Measurements from ENCODE around the gene SNX17.
"Not testable (repeated sequence)": the region's sequence is repeated elsewhere in the genome, so short reads cannot be mapped to it uniquely, and the experiment has no call there.

SNX17 gene

GRCh38 chr2:27370026-27370815 is at the start of gene SNX17, which contains the start of gene EIF2B4:
Gene SNX17 (plus strand): TSS chr2:27370616. CDS start chr2:27370744, 128 bp downstream.
Gene EIF2B4 (minus strand): TSS chr2:27370338. CDS start chr2:27370314, 24 bp downstream.
- DNase-seq (ENCODE audit: low spot score): peak; percentile 97

- peak; percentile 97 for DNase-seq (ENCODE audit: low spot score)
Measured at GRCh38 chr2:27320958-27321543, 49.4 kb upstream of the SNX17 start.

DNA sequence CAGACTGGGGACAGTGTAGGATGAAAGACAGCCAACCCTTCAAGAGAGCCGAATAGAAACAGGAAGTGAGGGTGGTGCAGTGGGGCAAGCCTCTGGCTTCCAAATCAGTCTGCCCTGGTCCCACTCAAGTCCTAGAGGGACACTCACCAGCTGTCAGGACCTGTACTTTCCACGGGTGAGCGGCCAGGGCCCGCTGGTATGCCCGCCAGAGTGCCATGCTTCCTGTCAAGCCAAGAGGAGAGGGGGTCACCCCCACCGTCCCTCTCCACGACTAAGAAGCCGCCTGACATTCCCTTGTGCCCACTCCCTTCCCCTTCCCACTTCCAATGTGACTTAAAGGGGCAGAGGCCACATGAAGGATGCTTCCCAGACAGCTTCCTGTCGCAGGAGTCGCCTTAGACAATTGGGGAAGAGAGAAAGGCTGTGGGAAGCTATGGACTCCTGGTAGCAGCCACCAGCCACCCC is 48.1 kb upstream of the SNX17 start:
- DNase-seq (ENCODE audit: low spot score): peak; percentile 59

GRCh38 chr2:27322766-27323595 is 47.4 kb upstream of the SNX17 start, which contains the start of gene MPV17:
Gene MPV17 (minus strand): TSS chr2:27323097. CDS start chr2:27322517, 580 bp downstream.
- peak; percentile 84 for DNase-seq (ENCODE audit: low spot score)

GRCh38 chr2:27323596-27324285 is 46.7 kb upstream of the SNX17 start:
- peak; percentile 10 for DNase-seq (ENCODE audit: low spot score)

GRCh38 chr2:27324720-27325119 is 45.7 kb upstream of the SNX17 start:
- DNase-seq (ENCODE audit: low spot score): no peak

DNA sequence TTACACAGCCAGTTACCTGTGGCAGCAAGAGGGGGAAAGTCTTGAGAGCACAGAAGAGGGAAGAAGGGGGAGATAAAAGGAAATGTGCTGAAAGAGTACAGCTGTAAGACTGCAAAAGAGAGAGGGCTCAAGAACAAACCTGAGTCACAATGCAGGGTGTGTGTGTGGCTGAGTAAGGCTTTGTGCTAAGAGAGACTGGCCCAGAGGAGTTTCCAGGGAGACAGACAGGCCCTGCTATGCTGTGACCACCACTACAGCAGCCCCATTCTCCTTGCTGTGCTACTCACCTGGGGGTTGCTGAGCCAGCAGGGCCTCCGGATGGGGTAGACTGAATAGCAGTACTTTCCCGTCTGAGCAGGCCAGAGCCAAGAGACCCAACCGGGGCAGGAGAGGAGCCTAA is 35.1 kb upstream of the SNX17 start:
- no peak for DNase-seq (ENCODE audit: low spot score)

DNA sequence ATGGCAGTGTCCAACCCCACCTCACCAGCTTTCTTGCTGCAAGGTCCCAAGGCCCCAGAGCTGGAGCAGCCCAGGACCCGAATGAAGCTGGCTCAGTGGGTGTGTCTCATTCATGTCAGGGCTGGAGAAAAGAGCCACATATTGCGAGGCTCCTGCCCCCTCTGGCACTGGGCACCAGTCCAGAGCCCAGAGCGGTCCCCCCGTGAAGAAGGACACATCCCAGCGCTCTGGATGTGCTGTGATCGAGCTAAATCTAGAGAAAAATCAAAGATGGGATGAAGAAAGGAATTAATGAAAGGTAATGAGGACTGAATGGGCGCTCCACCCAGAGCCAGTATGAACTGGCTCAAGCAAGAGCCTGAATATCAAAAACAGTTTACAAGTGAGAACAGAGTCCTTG is 34.2 kb upstream of the SNX17 start:
- DNase-seq (ENCODE audit: low spot score): no peak

DNA sequence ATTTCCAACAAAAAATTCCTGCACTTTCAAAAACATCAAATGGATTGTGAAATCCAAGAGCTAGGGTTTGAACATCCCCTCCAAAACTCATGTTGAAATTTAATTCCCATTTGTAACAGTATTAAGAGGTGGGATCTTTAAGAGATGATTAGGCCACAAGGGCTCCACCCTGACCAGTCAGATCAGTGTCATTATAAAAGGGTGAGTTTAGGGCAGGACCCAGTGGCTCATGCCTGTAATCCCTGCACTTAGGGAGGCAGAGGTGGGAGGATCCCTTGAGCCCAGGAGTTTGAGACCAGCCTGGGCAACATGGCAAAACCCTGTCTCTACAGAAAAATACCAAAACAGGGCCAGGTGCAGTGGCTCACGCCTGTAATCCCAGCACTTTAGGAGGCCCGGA is 22.8 kb upstream of the SNX17 start:
- no peak for DNase-seq (ENCODE audit: low spot score)

DNA sequence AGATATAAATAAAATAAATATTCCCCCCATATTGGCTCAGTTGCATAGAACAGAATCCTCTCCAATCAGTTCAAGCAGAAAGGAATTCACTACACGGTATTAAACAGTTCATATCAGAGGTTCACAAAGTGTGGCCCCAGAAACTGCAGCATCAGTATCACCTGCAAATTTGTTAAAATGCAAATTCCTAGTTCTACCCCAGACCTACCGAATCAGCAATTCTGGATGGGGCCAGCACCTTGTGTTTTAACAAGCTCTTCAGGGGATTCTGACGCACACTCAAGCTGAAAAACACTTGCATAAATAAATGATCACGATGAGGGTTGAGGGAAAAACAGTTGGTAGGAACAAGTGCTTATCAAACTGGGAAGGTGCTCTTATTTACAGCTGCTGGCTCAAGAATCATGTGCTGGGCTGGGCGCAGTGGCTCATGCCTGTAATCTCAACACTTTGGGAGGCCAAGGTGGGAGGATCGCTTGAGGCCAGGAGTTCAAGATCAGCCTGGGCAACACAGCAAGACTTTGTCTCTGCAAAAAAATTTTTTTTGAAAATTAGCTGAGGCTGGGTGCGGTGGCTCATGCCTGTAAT is 20.2 kb upstream of the SNX17 start:
- no peak for DNase-seq (ENCODE audit: low spot score)

- no peak for DNase-seq (ENCODE audit: low spot score)
Measured at GRCh38 chr2:27351802-27352598, 18.4 kb upstream of the SNX17 start.

GRCh38 chr2:27353386-27353761 is 17.0 kb upstream of the SNX17 start:
- DNase-seq (ENCODE audit: low spot score): not testable (repeated sequence)

DNA sequence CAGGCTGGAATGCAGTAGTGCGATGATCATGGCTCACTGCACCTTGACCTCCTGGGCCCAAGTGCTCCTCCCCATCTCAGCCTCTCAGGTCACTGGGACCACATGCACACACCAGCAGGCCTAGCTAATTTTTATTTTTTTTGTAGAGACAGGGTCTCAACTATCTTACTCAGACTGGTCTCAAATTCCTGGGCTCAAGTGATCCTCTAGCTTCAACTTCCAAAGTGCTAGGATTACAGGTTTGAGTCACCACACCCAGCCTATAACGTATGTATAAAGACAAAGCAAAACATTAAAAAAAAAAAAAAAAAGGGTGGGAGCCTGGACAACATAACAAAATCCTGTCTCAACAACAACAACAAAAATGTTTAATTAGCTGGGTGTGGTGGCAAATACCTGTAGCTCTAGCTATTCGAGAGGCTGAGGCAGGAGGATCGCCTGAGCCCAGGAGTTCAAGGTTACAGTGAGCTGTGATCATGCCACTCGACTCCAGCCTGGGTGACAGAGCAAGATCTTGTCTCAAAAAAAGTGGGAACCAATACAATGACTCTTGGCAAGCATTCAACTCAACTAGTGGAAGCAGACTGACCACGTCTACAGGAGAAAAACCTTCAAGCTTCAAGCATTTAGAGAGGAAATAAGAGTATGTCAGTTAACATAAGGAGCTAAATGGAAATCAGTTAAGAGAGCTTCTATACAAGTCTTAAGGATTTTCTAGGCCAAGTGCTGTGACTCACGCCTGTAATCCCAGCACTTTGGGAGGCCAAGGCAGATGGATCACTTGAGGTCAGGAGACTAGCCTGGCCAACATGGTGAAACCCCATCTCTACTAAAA is 16.4 kb upstream of the SNX17 start:
- no peak for DNase-seq (ENCODE audit: low spot score)

GRCh38 chr2:27354597-27354927 is 15.9 kb upstream of the SNX17 start:
- no peak for DNase-seq (ENCODE audit: low spot score)

DNA sequence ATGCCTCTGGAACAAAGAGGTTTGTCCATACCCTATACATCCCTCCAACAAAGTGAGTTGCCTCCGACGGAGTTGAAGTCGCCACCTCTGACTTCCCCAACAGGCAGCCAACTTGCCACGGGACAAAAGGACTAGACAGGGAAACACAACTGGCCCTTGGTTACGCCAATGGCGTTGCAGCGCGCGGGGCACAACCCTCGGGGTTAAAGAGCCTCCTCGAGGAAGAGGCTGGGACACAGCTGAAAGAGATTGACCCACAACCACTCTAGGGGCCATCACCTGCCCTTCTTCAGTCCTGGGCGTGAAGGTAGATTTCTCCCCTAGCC is 14.4 kb upstream of the SNX17 start:
- peak; percentile 74 for DNase-seq (ENCODE audit: low spot score)

DNA sequence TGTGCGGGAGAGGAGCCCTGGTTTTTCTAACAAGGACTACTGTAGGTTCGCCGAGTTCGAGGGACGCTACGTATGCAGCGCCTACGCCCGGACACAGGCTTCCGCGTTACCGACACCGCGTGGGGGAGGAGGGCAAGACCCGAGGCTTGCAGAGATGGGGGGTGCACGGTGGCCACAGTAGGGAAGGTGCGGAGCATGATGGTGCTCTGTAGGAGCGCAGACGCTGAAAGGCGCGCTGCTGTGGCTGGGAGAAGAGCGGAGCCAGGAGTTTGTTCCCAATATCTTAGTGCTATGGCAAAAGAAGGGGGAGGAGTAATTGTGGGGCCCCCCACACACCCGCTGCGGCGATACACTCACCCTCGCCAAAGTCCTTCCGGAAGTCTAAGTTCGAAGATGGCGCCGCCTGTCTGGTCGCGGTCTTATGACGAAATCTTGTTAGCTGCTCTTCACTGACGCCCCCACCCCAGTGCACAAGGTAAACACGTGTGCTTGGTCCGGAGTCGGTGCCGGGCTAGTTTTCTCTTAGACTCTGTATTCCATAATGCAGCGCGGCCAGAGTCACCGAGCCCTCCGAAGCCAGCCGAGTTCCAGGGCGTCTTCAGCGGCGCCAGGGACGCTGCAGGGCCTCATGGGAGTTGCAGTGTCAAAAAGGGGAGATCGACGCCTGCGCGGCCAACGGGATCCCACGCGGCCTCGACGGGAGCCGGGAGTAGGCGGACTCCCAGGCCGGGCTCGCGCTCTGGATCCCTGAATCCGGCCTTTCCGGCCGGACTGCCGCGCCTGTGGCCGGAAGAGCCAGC is 13.8 kb upstream of the SNX17 start, which contains the start of gene GTF3C2:
TSS of gene GTF3C2 (minus strand) at position 383 of the 800 bp plus-strand sequence. CDS start 13,210 bp downstream, outside the sequence.
- peak; percentile 96 for DNase-seq (ENCODE audit: low spot score)

DNA sequence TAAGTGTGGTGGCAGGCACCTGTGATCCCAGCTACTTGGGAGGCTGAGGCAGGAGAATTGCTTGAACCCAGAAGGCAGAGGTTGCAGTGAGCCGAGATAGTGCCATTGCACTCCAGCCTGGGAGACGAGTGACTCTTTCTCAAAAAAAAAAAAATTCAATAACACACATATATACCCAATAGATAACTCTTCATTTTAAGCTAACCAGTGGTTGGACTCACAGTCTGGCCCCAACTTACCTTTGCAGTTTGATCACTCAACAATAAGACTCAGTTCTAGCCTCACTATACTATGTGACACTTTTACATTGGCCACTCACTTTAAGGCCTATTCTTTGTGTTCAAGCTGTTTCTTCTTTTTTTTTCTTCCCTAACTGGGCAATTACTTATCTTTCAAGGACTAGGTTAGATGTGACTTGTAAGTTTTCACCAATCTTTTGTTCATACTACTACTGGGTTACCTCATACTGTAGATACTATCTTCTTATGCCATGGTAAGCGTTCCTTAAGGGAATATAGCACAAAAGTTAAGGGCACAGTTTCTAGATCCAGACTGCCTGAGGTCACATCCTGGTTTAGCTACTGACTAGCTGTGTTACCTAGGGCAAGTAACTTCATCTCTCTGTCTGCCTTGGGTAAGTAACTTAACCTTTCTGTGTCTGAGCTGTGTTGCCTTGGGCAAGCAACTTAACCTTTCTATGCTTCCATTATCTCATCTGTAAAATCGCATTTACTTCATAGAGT is 7.6 kb upstream of the SNX17 start:
- no peak for DNase-seq (ENCODE audit: low spot score)

DNA sequence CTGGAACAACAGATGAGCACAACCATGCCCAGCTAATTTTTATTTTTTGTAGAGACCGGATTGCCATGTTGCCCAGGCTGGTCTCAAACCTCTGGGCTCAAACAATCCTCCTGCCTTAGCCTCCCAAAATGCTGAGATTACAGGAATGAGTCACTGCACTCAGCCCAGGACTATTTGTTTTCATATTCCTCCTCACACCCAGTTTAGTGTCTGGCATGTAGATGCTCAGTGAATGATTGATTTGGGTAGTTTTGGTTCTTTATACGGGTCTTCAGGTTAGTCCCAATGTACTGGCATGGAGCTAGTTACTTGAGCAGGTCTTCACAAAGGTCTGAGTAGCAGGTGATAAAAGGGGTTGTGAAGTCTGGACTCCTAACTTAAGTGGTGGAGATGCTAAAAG is 6.5 kb upstream of the SNX17 start:
- no peak for DNase-seq (ENCODE audit: low spot score)

Data from kidney capillary endothelial cell (primary cell).